Endothelial cell of umbilical vein (primary cell): ENCODE data around the gene PIP5K1C. TPM values are rescaled to one million over a fixed set of nuclear protein-coding genes. Genes with fewer than 3 reads are reported as not detected.

ENCODE experiments used
- BruUV-seq: library from RNA; stranded (reverse); fragments of 400-500 nt; replicated peaks from 2 replicates; lab custom pipeline; 2021; lab: Mats Ljungman, UMichigan
- CTCF ChIA-PET: fragments of 300-600, 350-600 bp; sonication (Branson Sonifier 250); formaldehyde crosslinking; loops from one replicate; lab custom pipeline; 2021; ENCODE audit warnings: antibody characterized with exemption, inconsistent platforms; lab: Charles Lee
- POLR2A ChIA-PET: fragments of 300-600, 350-600 bp; sonication (Branson Sonifier 250); formaldehyde crosslinking; loops from one replicate; lab custom pipeline; 2021; ENCODE audit warnings: antibody characterized with exemption, inconsistent platforms; lab: Charles Lee
- DNase-seq: peaks from one replicate; pipeline ENCODE4 v3.0.0-alpha.2; 2011; ENCODE audit warnings: low read depth, low spot score
- FAIRE-seq: peaks from 2 replicates; lab custom pipeline; 2011; peaks lifted over from hg19 to GRCh38; lab: Jason Lieb, UNC
- H2AFZ ChIP-seq: 2 replicates; pipeline ENCODE4 v1.6.0; 2012; ENCODE audit warnings: low read depth, low read length, control low read depth, inconsistent platforms
- H3K27ac ChIP-seq: 2 replicates; pipeline ENCODE4 v1.5.1; 2011; ENCODE audit warnings: low read depth, mild to moderate bottlenecking, control low read depth, low read length, moderate library complexity; ENCODE audit not compliant: insufficient read depth
- H3K27me3 ChIP-seq, 2 experiments: 2 replicates each; pipeline versions ENCODE4 v1.6.0 to v1.6.1; 2011; ENCODE audit warnings: low read length in 2 of 2, mixed read lengths in 1 of 2; ENCODE audit not compliant: control insufficient read depth in 2 of 2, insufficient read depth in 2 of 2
- H3K36me3 ChIP-seq, 2 experiments: 2 replicates in 1 of 2; 3 replicates in 1 of 2; pipeline ENCODE4 v1.5.1; 2011; ENCODE audit warnings: low read length in 2 of 2, mild to moderate bottlenecking in 1 of 2, moderate library complexity in 1 of 2; ENCODE audit not compliant: control insufficient read depth in 2 of 2, insufficient read depth in 2 of 2; ENCODE audit errors: extremely low read depth in 1 of 2
- H3K4me1 ChIP-seq: 3 replicates; pipeline ENCODE4 v1.5.1; 2011; ENCODE audit warnings: mild to moderate bottlenecking, low read length; ENCODE audit not compliant: control insufficient read depth, insufficient read depth; ENCODE audit errors: extremely low read depth
- H3K4me2 ChIP-seq: 2 replicates; pipeline ENCODE4 v1.6.1; 2011; ENCODE audit warnings: low read length, control low read depth, mixed read lengths; ENCODE audit not compliant: insufficient read depth
- H3K4me3 ChIP-seq, 3 experiments: fragments of 200-600 bp in 1 of 3; sonication (generic), shearing (Covaris generic) in 1 of 3; replicated peaks in 1 of 3; 2 replicates each; pipeline ENCODE4 v1.5.1; 2011 to 2016; ENCODE audit warnings: control low read depth in 3 of 3, low read length in 3 of 3, mild to moderate bottlenecking in 2 of 3, inconsistent platforms in 1 of 3, low read depth in 1 of 3, moderate library complexity in 1 of 3; ENCODE audit not compliant: insufficient read depth in 1 of 3
- H3K79me2 ChIP-seq: 2 replicates; pipeline ENCODE4 v1.6.0; 2012; ENCODE audit warnings: low read length, inconsistent platforms; ENCODE audit not compliant: control insufficient read depth, insufficient read depth
- H3K9ac ChIP-seq: replicated peaks from 2 replicates; pipeline ENCODE3; 2011; ENCODE audit warnings: low read length, control low read depth; ENCODE audit not compliant: insufficient read depth; ENCODE audit errors: extremely low read depth
- H3K9me1 ChIP-seq: replicated peaks from 3 replicates; pipeline ENCODE4 v1.6.0; 2011; ENCODE audit warnings: mild to moderate bottlenecking, low read length; ENCODE audit not compliant: control insufficient read depth, insufficient read depth; ENCODE audit errors: extremely low read depth
- H3K9me3 ChIP-seq: replicated peaks from 2 replicates; pipeline ENCODE4 v1.5.1; 2012; ENCODE audit warnings: low read length, inconsistent platforms; ENCODE audit not compliant: control insufficient read depth, insufficient read depth
- H4K20me1 ChIP-seq: replicated peaks from 2 replicates; pipeline ENCODE3; 2011; ENCODE audit warnings: mild to moderate bottlenecking, low read length; ENCODE audit not compliant: control insufficient read depth, insufficient read depth; ENCODE audit errors: extremely low read depth
- EZH2 ChIP-seq: IDR thresholded peaks from 2 replicates; pipeline ENCODE4 v1.6.1; 2012; ENCODE audit warnings: borderline replicate concordance, low read depth, mild to moderate bottlenecking, moderate library complexity, low read length, inconsistent platforms; ENCODE audit not compliant: severe bottlenecking
- FOS ChIP-seq: IDR thresholded peaks from 2 replicates; pipeline ENCODE4 v1.6.1; 2011; ENCODE audit warnings: mild to moderate bottlenecking, low read length, moderate library complexity, borderline replicate concordance; ENCODE audit not compliant: insufficient read depth
- GATA2 ChIP-seq: IDR thresholded peaks from 2 replicates; pipeline ENCODE4 v1.7.0; 2011; ENCODE audit warnings: low read depth, mild to moderate bottlenecking, moderate library complexity, mixed read lengths, low read length; ENCODE audit not compliant: insufficient read length, insufficient read depth
- JUN ChIP-seq: IDR thresholded peaks from 2 replicates; pipeline ENCODE4 v1.6.1; 2011; ENCODE audit warnings: borderline replicate concordance, low read depth; ENCODE audit not compliant: insufficient read length, insufficient read depth
- MYC ChIP-seq: IDR thresholded peaks from one replicate; pipeline ENCODE4 v1.6.1; 2011; ENCODE audit warnings: mild to moderate bottlenecking, low read depth, low read length
- POLR2A ChIP-seq: IDR thresholded peaks from 2 replicates; pipeline ENCODE4 v1.6.1; 2012; ENCODE audit warnings: low read depth, mild to moderate bottlenecking, control low read depth, low read length
- POLR2AphosphoS5 ChIP-seq: IDR thresholded peaks from 2 replicates; pipeline ENCODE4 v1.6.1; 2012; ENCODE audit warnings: low read depth, mild to moderate bottlenecking, control low read depth, low read length, moderate library complexity; ENCODE audit not compliant: insufficient read depth
- dilution Hi-C: fragments of 300-500 bp; cut with MboI; formaldehyde crosslinking; loops from one replicate; pipeline ENCODE4 v1.15.0; 2019; ENCODE audit warnings: low sequenced_read_pairs; ENCODE audit not compliant: extremely low pct_ligation_motif_present
- intact Hi-C: fragments of 100-400 bp; cut with micrococcal nuclease; formaldehyde crosslinking; loops from one replicate; pipeline ENCODE4 v1.10.0; 2022
- polyA plus RNA-seq, 4 experiments: library from polyadenylated mRNA; depleted of rRNA in 3 of 4; stranded (reverse) in 3 of 4; unstranded in 1 of 4; fragments of >200 nt; gene quantifications; 2 replicates each; pipeline versions ENCODE4 v1.2.1 to v1.2.3, GENCODE V29; 2011 to 2012; ENCODE audit warnings: missing spikeins in 1 of 4
- total RNA-seq: library from RNA; stranded (reverse); gene quantifications from 2 replicates; pipeline ENCODE4 v1.2.3, GENCODE V29; 2021
- TF ChIP-seq, protein P1 (sequence below): IDR thresholded peaks from 2 replicates; pipeline ENCODE4 v1.6.1; 2011; ENCODE audit not compliant: insufficient read depth, insufficient read length
- TF ChIP-seq, protein P2 (sequence below), 2 donors: IDR thresholded peaks; 1 replicate in 1 of 2; 2 replicates in 1 of 2; pipeline ENCODE4 v1.5.1; 2011; ENCODE audit warnings: low read length in 2 of 2, mild to moderate bottlenecking in 2 of 2, moderate library complexity in 2 of 2, control low read depth in 1 of 2, inconsistent platforms in 1 of 2, low read depth in 1 of 2; ENCODE audit not compliant: insufficient read depth in 1 of 2; ENCODE audit errors: extremely low read depth in 1 of 2

The PIP5K1C gene
- total and polyA plus RNA-seq, 2 donors (not counting 3 experiments of a cell fraction or from before 2014, with no cell fraction given) = 31.6 to 79.5 TPM

DNA sequence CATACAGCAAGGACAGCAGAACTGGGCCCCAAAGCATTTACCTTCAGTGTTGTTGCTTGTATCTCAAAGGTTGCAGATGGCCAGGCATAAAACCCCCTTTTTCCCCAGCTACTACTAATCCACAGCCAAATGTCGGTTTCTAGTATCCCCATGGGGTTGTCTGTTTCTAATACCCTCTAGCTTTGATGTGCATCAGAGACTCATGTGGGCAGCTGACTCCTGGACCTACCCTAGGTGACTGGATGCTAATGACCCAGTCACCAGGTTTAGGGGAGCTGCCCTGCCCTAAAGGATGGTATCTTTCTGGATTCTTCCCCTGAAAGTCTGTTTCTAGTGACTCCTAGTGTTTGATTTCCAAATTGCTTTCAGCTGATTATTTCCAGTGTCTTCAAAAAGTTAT is 31.8 kb upstream of the PIP5K1C start:
- no peak overlapping the region for H3K9ac ChIP-seq
- no peaks in the 10 kb centered on the region for H3K79me2 ChIP-seq
- H3K36me3 ChIP-seq = no peaks in the 10 kb centered on the region
- intact Hi-C loops (no loop called here), dilution Hi-C loops (no loop called here)
- no peak overlapping the region for H2AFZ ChIP-seq
- H3K27ac ChIP-seq = no peak overlapping the region
- POLR2A ChIA-PET = no interaction called here
- no peak overlapping the region for H3K4me2 ChIP-seq
- TF ChIP-seq POLR2AphosphoS5 (no peak), FOS (no peak), JUN (no peak), GATA2 (no peak), POLR2A (no peak), MYC (no peak), EZH2 (no peak)
- TF ChIP-seq, protein P1, sequence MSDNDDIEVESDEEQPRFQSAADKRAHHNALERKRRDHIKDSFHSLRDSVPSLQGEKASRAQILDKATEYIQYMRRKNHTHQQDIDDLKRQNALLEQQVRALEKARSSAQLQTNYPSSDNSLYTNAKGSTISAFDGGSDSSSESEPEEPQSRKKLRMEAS = no peak
- TF ChIP-seq, protein P2, sequence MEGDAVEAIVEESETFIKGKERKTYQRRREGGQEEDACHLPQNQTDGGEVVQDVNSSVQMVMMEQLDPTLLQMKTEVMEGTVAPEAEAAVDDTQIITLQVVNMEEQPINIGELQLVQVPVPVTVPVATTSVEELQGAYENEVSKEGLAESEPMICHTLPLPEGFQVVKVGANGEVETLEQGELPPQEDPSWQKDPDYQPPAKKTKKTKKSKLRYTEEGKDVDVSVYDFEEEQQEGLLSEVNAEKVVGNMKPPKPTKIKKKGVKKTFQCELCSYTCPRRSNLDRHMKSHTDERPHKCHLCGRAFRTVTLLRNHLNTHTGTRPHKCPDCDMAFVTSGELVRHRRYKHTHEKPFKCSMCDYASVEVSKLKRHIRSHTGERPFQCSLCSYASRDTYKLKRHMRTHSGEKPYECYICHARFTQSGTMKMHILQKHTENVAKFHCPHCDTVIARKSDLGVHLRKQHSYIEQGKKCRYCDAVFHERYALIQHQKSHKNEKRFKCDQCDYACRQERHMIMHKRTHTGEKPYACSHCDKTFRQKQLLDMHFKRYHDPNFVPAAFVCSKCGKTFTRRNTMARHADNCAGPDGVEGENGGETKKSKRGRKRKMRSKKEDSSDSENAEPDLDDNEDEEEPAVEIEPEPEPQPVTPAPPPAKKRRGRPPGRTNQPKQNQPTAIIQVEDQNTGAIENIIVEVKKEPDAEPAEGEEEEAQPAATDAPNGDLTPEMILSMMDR (IDR thresholded peaks at IDR 0.05; ENCODE audit: extremely low read depth in 1 of 2, insufficient read depth in 1 of 2, low read depth in 1 of 2, low read length in 2 of 2) = no peak
- H3K27me3 ChIP-seq = no peaks in the 10 kb centered on the region
- FAIRE-seq (no peak), DNase-seq (no peak)
- no peaks in the 10 kb centered on the region for H3K9me1 ChIP-seq
- CTCF ChIA-PET = interaction anchor here (0.9 to 1.2 kb wide), 2 partner anchors 15 to 24 kb away, joined by 3 read pairs; no protein-coding TSS in a partner anchor
- no peaks in the 10 kb centered on the region for H3K9me3 ChIP-seq
- H3K4me3 ChIP-seq = no peak overlapping the region
- H3K4me1 ChIP-seq = no peaks in the 10 kb centered on the region
- BruUV-seq = no TSS peak
- no peaks in the 10 kb centered on the region for H4K20me1 ChIP-seq
